Sigmoid colon (tissue), 7 donors: ENCODE measurements around the gene KIAA0232. TPM values are rescaled to one million over a fixed set of nuclear protein-coding genes. Genes with fewer than 3 reads are reported as not detected.

Experiments used
- DNase-seq: peaks from one replicate; pipeline ENCODE4 v3.0.0-alpha.2; 2019
- H3K27ac ChIP-seq, 4 donors: fragments of 200-600 bp; sonication (generic); one replicate each; pipeline ENCODE4 v1.5.1; 2016 to 2019; ENCODE audit warnings: mild to moderate bottlenecking in 1 of 4
- H3K27me3 ChIP-seq, 3 donors: fragments of 200-600 bp; sonication (generic); one replicate each; pipeline ENCODE4 v1.5.1; 2019; ENCODE audit warnings: mild to moderate bottlenecking in 1 of 3
- H3K36me3 ChIP-seq, 4 donors: fragments of 200-600 bp; sonication (generic); one replicate each; pipeline ENCODE4 v1.5.1; 2016 to 2019
- H3K4me1 ChIP-seq, 4 donors: fragments of 200-600 bp; sonication (generic); one replicate each; pipeline ENCODE4 v1.5.1; 2017 to 2019
- H3K4me3 ChIP-seq, 4 donors: fragments of 200-600 bp; sonication (generic); one replicate each; pipeline ENCODE4 v1.5.1; 2017 to 2019; ENCODE audit warnings: mild to moderate bottlenecking in 2 of 4, moderate library complexity in 1 of 4
- H3K9me3 ChIP-seq, 4 donors: fragments of 200-600 bp in 3 of 4; sonication (generic) in 3 of 4; one replicate each; pipeline versions ENCODE4 v1.5.1 to v1.6.1; 2013 to 2019
- EP300 ChIP-seq, 4 donors: sonication (generic); formaldehyde crosslinking; IDR thresholded peaks; one replicate each; pipeline ENCODE4 v1.6.1; 2017; ENCODE audit warnings: antibody characterized with exemption in 4 of 4
- POLR2A ChIP-seq, 2 donors: fragments of 450-650 bp; IDR thresholded peaks; one replicate each; pipeline ENCODE4 v1.6.1; 2016; ENCODE audit warnings: antibody characterized with exemption in 2 of 2, mild to moderate bottlenecking in 2 of 2, moderate library complexity in 2 of 2
- POLR2AphosphoS5 ChIP-seq, 4 donors: sonication (generic); formaldehyde crosslinking; IDR thresholded peaks; one replicate each; pipeline ENCODE4 v1.6.1; 2017; ENCODE audit warnings: antibody characterized with exemption in 4 of 4
- WGBS, 2 donors: extraction: QIAGEN DNeasy Blood & Tissue Kit; methylation state at CpG; one replicate each; pipeline ENCODE4 v1.1.7; 2013; 5-methylcytosine and 5-hydroxymethylcytosine counted together
- intact Hi-C: fragments of 100-400 bp; cut with DNase I; formaldehyde crosslinking; loops from one replicate; pipeline ENCODE4 v1.15.1; 2023
- polyA plus RNA-seq, 3 donors: library from polyadenylated mRNA; stranded (reverse); fragments of 200-250 nt; gene quantifications; one replicate each; pipeline ENCODE4 v1.2.3, GENCODE V29; 2013
- total RNA-seq, 4 donors: library from RNA; depleted of rRNA; stranded (reverse); fragments of >200 nt; gene quantifications; one replicate each; pipeline ENCODE4 v1.1.0, GENCODE V29; 2016
- TF ChIP-seq, protein P1 (sequence below), 4 experiments: fragments of 450-650 bp in 3 of 4; fragments of 200-600 bp in 1 of 4; IDR thresholded peaks; one replicate each; pipeline ENCODE4 v1.5.1; 2016 to 2019; ENCODE audit warnings: antibody characterized with exemption in 4 of 4, mild to moderate bottlenecking in 3 of 4, moderate library complexity in 2 of 4
- donor health status: healthy with polysubstance abuse.
- donor health status: Bipolar disorder and iron deficiency.
- donor health status: healthy.

The KIAA0232 gene
- total and polyA plus RNA-seq, 7 donors, result 7.8 to 67.9 (median 23.8) TPM

DNA sequence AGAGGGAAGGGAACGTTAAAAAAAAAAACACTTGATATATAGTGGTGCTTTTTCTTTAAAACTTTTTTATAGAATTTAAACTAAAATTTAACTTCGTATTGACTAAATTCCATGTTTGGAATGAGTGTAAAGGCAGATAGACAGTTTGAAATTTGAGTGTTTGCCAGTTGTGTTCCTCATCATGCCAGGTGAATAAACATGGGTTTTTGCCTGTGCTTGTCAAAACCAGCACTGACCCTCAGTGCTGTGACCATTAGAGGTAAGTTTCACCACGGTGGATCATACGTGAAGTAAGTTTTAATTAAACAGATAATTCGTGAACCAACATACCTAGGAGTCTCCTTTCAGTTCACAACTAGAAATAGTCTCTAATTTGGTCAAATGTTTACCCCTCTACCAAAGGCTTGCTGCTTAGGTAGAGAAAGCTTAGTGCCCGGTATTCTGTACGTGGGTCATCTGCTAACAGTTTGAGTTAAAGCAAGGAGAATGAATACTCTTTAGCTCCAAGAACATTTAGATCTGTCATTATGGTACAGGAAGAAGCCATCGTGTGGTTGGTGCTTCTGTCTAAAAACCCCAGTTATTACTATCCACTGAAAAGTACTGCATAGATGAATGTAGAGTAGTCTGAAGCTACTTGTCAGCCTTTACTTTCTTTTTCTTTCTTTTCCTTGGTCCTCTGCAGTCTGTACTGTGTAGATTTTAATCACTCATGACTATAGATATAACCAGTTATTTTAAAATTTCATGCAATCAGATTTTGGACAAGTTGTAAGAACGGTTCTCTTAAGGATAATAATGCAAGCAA is 32.7 kb downstream of the KIAA0232 start:
- no peak for DNase-seq
- Histone ChIP-seq H3K4me1 (peaks cover 0 to 24% (median 5%) of the 10 kb centered on the region in 4 donors), H3K27me3 (no peaks in the 10 kb centered on the region), H3K27ac (no peak overlapping the region), H3K4me3 (no peak overlapping the region), H3K36me3 (no peaks in the 10 kb centered on the region), H3K9me3 (peaks cover 0 to 4% (median 0%) of the 10 kb centered on the region in 4 donors)
- intact Hi-C loops, result no loop called here
- no peak for TF ChIP-seq POLR2A (IDR thresholded peaks at IDR 0.05)
- TF ChIP-seq, protein P1, sequence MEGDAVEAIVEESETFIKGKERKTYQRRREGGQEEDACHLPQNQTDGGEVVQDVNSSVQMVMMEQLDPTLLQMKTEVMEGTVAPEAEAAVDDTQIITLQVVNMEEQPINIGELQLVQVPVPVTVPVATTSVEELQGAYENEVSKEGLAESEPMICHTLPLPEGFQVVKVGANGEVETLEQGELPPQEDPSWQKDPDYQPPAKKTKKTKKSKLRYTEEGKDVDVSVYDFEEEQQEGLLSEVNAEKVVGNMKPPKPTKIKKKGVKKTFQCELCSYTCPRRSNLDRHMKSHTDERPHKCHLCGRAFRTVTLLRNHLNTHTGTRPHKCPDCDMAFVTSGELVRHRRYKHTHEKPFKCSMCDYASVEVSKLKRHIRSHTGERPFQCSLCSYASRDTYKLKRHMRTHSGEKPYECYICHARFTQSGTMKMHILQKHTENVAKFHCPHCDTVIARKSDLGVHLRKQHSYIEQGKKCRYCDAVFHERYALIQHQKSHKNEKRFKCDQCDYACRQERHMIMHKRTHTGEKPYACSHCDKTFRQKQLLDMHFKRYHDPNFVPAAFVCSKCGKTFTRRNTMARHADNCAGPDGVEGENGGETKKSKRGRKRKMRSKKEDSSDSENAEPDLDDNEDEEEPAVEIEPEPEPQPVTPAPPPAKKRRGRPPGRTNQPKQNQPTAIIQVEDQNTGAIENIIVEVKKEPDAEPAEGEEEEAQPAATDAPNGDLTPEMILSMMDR (IDR thresholded peaks at IDR 0.05), result no peak
- TF ChIP-seq EP300 (IDR thresholded peaks at IDR 0.05), result no peak
- TF ChIP-seq POLR2AphosphoS5 (IDR thresholded peaks at IDR 0.05), result no peak
- 84 to 91% methylated on average over 9 of the region's 9 CpGs for WGBS, 2 donors

DNA sequence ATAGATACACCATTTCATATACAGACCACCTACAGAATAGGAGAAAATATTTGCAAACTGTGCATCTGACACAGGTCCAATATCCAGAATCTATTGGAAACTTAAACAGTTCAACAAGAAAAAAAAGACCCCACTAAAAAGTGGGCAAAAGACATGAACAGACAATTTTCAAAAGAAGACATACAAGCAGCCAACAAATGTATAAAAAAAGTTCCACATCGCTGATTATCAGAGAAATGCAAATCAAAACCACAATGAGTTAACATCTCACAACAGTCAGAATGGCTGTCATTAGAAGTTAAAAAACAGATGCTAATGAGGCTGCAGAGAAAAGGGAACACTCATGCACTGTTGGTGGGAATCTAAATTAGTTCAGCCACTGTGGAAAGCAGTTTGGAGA is 36.8 kb downstream of the KIAA0232 start:
- Histone ChIP-seq H3K9me3 (peaks cover 0 to 4% (median 0%) of the 10 kb centered on the region in 4 donors), H3K27me3 (no peaks in the 10 kb centered on the region), H3K4me3 (no peak overlapping the region), H3K27ac (no peak overlapping the region), H3K36me3 (peaks cover 0 to under 1% (median 0%) of the 10 kb centered on the region in 4 donors), H3K4me1 (peaks cover 0 to 9% (median 4%) of the 10 kb centered on the region in 4 donors)
- intact Hi-C loops, result no loop called here
- DNase-seq, result no peak
- no peak for TF ChIP-seq POLR2A (IDR thresholded peaks at IDR 0.05)
- 86 to 93% methylated on average over 1 of the region's 1 CpG for WGBS, 2 donors

DNA sequence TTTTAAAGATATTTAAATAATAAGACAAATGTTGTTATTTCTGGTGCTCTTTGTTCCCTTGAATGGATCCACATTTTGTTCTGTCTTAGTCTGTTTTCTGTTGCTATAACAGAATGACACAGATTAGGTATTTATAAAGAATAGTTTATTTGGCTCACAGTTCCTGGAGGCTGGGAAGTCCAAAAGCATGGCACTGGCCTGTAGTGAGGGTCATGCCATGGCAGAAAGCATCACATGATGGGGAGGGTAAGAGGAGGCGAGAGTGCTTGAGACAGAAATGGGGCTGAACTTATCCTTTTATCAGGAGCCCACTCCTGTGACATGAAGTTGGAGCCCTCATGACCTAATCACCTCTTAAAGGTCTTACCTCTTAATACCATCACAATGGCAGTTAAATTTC is 38.2 kb downstream of the KIAA0232 start:
- intact Hi-C loops, result no loop called here
- peaks cover 0 to 4% (median 0%) of the 10 kb centered on the region in 4 donors for H3K9me3 ChIP-seq
- H3K27ac ChIP-seq, result no peak overlapping the region
- DNase-seq, result no peak
- TF ChIP-seq POLR2A (IDR thresholded peaks at IDR 0.05), result no peak
- no peak for TF ChIP-seq POLR2AphosphoS5 (IDR thresholded peaks at IDR 0.05)
- TF ChIP-seq, protein P1 (IDR thresholded peaks at IDR 0.05), result no peak
- no peak for TF ChIP-seq EP300 (IDR thresholded peaks at IDR 0.05)
- peaks cover 0 to 6% (median 2%) of the 10 kb centered on the region in 4 donors for H3K4me1 ChIP-seq
- H3K4me3 ChIP-seq, result no peak overlapping the region
- H3K27me3 ChIP-seq, result no peaks in the 10 kb centered on the region
- 96 to 100% methylated on average over 1 of the region's 1 CpG for WGBS, 2 donors
- H3K36me3 ChIP-seq, result peaks cover 0 to 15% (median 2%) of the 10 kb centered on the region in 4 donors

DNA sequence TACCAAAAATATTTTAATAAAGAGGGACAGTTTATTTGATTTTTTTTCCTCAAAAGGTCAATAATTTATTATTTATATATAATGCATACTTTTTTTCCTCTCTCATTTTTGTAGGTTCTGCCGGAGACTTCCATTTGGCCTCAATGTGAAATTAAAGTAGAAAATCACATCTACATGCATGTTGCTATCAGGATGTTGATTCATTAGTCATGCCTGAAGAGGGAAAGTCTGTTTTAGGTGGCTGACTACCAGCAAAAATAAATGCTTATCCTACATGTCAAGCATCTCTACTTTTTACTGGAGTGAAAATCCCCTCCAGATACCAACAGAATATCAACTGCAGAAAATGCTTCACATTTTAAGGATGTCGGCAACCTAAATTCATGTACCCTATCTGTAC is 41.5 kb downstream of the KIAA0232 start:
- Histone ChIP-seq H3K4me3 (no peak overlapping the region), H3K36me3 (peaks cover 0 to 26% (median 5%) of the 10 kb centered on the region in 4 donors), H3K27ac (no peak overlapping the region), H3K9me3 (no peaks in the 10 kb centered on the region), H3K27me3 (no peaks in the 10 kb centered on the region), H3K4me1 (peaks cover 0 to 6% (median 2%) of the 10 kb centered on the region in 4 donors)
- intact Hi-C loops, result no loop called here
- TF ChIP-seq POLR2A (IDR thresholded peaks at IDR 0.05) (no peak), EP300 (IDR thresholded peaks at IDR 0.05) (no peak), POLR2AphosphoS5 (IDR thresholded peaks at IDR 0.05) (no peak)
- TF ChIP-seq, protein P1 (IDR thresholded peaks at IDR 0.05), result no peak
- WGBS, 2 donors, result 96 to 99% methylated on average over 2 of the region's 2 CpGs
- DNase-seq, result no peak

DNA sequence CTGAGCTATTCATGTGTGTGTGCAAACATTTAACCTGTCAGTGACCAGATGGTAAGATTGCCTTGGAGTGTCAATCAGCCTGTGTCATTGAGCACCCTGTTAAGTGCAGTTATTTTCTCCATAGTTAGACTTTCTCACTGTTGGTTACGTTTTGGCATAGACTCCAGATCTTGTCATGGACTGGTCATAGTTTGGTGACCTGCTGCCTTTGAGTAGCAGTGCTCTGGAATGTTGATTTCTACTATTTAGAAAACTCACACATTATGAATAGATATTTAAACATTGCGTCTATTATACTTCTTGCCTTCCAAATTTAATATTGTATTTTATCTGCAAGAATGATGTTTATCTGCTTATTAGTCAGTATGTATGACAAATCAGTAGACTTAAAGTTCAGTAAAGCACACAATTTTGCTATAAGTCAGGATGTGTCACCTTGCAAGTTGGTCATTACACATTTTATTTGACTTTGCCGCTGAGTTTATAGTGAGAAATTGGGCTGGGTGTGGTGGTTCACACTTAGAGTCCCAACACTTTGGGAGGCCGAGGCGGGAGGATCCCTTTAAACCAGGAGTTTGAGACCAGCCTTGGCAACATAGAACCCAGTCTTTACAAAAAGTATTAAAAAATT is 42.4 kb downstream of the KIAA0232 start:
- no peak overlapping the region for H3K27ac ChIP-seq
- DNase-seq, result no peak
- peaks cover 0 to 26% (median 5%) of the 10 kb centered on the region in 4 donors for H3K36me3 ChIP-seq
- 91 to 93% methylated on average over 5 of the region's 5 CpGs for WGBS, 2 donors
- H3K4me1 ChIP-seq, result peaks cover 0 to 6% (median 2%) of the 10 kb centered on the region in 4 donors
- intact Hi-C loops, result no loop called here
- no peak overlapping the region for H3K4me3 ChIP-seq
- no peaks in the 10 kb centered on the region for H3K27me3 ChIP-seq
- H3K9me3 ChIP-seq, result no peaks in the 10 kb centered on the region
- TF ChIP-seq, protein P1 (IDR thresholded peaks at IDR 0.05), result no peak
- TF ChIP-seq EP300 (IDR thresholded peaks at IDR 0.05) (no peak), POLR2AphosphoS5 (IDR thresholded peaks at IDR 0.05) (no peak), POLR2A (IDR thresholded peaks at IDR 0.05) (no peak)
